ENCODE data around the gene TLE5.
"Not testable (repeated sequence)": the region's sequence is repeated elsewhere in the genome, so short reads cannot be mapped to it uniquely, and the experiment has no call there.

The TLE5 gene

DNA sequence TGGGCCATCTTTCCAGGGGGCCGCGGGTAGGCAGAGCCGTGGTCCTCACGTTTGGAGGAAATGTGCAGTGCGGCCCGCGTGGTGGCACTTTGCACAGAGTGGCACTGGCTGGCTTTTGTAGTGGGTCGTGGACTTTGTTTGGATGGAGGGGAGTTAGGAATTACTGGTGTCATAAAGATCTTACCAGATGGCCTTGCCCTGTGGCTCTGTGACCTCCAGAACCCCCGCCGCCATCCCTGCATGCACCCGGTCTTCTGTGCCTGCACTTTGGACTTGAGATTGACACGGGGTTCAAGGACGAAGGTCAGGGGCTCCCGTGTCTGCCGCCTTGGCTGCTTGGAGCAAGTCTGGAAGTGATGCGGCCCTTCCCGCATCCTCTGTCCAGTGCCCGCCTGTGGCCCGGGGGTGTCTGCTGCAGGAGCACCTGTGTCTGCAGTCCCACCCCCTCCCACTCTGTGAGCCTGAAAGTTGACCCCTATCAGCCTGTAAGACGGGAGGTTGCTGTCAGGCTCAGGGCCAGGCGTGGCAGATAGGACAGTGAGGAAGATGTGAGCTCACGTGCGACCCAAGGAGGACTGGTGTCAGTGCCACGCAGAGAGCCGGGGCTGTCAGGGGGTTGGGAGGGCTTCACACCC, 34.1 kb upstream of the TLE5 start:
- DNase-seq (ENCODE audit: low read depth, low spot score) = no peak

DNA sequence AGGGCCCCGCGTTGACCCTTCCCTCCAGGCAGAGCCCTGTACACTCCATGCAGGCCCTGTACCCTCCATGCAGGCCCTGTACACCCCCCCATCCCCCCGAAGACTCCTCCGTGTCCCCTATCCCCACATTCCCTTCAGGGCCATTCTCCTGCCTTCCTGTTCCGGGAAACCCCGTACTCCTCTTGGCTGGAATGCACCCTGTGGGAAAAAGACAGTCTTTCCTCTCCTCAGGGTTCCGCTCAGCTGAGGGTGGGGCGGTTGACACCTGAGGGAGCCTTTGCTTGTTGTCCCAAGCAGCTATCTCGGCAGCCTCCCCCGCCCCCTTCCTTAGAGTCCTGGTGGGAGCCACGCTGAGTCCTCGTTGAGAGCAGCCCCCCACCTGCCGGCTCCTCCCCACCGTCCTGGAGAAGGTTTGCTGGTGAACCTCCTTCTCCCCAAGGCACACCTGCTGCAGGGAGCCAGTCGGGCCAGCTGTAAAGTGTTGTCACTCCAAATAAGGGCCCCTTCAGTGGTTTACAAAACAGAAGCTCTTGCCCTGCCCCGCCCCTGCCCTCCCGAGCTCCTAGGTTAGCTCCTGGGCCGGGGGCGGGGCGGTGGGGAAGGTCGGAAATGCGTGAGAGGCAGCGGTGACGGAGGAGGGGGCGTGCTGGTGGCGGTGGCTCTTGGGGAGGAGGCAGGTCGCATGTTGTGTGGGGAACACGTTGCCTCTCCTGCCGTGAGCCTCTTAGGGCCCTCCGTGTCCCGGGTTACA, 33.3 kb upstream of the TLE5 start:
- DNase-seq (ENCODE audit: low read depth, low spot score) = no peak

DNA sequence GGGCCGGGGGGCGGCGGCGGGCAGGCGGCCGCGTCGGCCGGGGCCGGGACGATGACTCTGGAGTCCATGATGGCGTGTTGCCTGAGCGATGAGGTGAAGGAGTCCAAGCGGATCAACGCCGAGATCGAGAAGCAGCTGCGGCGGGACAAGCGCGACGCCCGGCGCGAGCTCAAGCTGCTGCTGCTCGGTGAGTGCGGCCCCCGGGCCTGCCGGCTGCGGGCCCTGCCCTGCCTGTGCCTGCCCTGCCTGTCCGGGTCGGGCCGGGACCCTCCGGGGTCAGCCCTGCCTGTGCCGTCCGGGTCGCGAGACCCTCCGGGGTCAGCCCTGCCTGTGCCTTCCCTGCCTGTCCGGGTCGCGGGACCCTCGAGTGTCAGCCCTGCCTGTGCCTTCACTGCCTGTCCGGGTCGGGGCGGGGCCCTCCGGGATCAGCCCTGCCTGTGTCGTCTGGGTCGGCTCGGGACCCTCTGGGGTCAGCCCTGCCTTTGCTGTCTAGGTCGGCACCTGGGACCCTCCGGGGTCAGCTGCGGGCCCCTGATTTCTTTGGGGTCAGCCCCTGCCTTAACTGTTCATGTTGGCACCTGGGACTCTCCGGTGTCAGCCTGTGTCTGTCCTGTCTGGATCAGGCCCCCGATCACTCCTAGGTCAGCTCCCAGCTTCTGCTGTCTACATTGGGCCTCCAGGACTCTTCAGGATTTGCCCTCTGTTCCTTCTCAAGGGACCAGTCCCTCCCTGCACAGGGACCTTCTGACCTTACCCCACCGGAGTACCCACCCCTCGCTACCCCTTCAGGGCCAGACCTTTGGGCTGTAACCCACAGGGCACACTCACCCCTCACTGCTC, 32.5 kb upstream of the TLE5 start:
- DNase-seq (ENCODE audit: low read depth, low spot score) = no peak

GRCh38 chr19:3089299-3089855, 27.1 kb upstream of the TLE5 start:
- DNase-seq (ENCODE audit: low read depth, low spot score) = not testable (repeated sequence)

- DNase-seq (ENCODE audit: low read depth, low spot score) = no peak
These were observed 25.5 kb upstream of the TLE5 start for GRCh38 chr19:3087769-3088168.

DNA sequence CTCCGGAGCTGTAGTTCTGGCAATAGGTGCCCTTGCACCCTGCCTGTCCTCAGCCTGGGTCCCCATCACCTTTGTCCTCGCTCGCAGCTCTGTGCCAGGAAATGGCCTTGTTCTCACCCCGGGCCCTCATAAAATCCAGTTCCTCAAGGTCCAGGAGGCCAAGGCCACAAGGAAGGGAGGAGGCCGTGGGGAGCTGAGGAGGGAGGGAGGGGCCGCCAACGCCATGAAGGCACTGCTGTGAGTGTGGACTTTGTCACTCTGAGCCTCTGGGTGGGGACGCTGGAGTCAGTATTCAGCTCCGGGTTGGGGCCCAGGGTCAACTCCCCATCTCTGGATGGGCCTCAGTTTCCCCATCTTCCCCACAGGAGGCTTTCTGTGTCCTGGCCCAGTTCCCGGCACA, 22.6 kb upstream of the TLE5 start:
- DNase-seq (ENCODE audit: low read depth, low spot score) = no peak

- DNase-seq (ENCODE audit: low read depth, low spot score) = no peak
These were observed 21.7 kb upstream of the TLE5 start for GRCh38 chr19:3083964-3084363.

DNA sequence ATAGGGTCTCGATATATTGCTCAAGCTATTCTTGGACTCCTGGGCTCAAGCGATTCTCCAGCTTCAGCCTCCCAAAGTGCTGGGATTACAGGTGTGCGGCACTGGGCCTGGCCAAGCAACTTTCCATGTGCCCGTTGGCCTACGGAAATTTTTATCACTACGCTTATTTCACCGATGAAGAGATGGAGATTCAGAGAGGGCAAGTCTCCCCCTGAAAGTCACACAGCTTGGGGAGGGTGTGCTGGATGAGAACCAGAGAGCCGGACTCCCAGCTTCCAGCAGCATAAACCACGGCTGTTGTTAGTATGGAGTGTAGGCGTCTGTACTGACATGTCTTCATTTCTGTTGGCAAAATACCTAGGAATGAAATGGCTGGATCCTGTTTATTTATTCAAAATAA, 20.0 kb upstream of the TLE5 start:
- no peak for DNase-seq (ENCODE audit: low read depth, low spot score)

DNA sequence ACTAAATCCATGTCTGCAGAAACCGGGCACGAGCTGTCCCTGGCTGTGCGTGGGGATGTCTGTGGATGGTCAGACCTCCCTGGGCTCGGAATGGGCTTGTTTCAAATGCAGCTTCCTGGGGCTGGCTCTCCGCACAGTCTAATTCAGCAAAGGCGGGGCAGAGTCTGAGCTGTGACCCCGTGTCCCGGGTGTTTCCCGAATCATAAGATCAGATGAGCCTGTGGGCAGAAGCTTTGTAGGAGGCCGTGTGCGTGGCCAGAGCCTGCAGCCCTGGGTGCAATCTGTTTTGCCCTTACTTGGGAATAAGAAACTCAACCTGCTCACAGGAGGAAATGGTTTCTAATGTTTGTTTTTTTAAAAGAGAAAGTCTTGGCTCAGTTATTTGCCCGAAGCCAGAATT, 18.0 kb upstream of the TLE5 start:
- DNase-seq (ENCODE audit: low read depth, low spot score) = no peak

GRCh38 chr19:3079578-3079977, 17.3 kb upstream of the TLE5 start:
- no peak for DNase-seq (ENCODE audit: low read depth, low spot score)

DNA sequence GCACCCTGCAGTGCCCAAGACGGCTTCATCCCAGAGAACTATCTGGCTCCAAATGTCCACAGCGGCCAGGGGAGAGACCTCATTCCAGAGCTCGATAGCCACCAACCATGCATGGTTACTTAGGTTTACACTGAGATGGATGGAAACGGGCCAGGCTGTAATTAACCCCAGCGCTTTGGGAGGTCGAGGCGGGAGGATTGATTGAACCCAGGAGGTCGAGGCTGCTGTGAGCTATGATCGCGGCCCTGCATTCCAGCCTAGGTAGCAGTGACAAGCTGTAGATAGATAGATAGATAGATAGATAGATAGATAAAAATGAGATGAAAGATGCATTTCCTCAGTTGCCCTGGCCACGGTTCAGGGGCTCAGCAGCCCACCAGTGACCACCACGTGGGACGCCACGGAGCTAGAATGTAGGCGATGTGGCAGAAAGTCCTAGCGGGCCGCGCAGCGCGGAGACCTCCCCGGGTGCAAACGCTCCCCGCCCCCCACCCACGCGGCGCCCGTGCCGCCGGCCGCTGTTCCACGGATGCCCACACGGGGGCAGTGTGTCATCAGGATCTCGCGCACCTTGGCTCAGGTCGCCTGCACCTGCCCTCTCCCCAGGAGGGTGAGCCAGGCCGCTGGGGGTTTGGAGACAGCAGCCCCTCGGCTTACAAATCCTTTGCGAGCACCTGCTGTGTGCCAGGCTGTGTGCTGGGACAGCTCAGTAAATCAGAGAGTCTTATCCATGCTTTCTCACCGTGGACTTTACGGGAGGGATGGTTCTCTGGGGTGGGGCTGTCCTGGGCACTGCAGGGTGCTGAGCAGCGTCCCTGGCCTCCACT, 13.5 kb upstream of the TLE5 start:
- DNase-seq (ENCODE audit: low read depth, low spot score) = no peak

GRCh38 chr19:3073931-3074595, 11.8 kb upstream of the TLE5 start:
- no peak for DNase-seq (ENCODE audit: low read depth, low spot score)

- no peak for DNase-seq (ENCODE audit: low read depth, low spot score)
These were observed 10.9 kb upstream of the TLE5 start for GRCh38 chr19:3073159-3073563.

DNA sequence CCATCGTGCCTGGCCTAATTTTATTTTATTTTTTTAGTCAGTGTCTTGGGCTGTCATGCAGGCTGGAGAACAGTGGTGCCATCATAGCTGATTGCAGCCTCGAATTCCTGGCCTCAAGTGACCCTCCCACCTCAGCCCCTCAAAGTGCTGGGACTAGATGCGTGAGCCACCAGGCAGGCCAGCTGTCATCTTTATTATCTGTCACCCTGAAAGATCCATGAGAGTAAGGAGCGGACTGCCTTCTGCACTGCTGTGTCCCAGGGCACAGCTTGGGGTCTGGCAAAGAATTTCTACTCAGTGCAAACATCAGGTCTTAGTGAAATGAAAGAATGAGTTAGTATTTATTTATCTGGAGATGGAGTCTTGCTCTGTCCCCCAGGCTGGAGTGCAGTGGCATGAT, 9.5 kb upstream of the TLE5 start:
- no peak for DNase-seq (ENCODE audit: low read depth, low spot score)

GRCh38 chr19:3068071-3068470, 5.8 kb upstream of the TLE5 start:
- DNase-seq (ENCODE audit: low read depth, low spot score) = no peak

- DNase-seq (ENCODE audit: low read depth, low spot score) = no peak
These were observed 5.3 kb upstream of the TLE5 start for GRCh38 chr19:3067563-3067962.

GRCh38 chr19:3066482-3067049, 4.3 kb upstream of the TLE5 start:
- no peak for DNase-seq (ENCODE audit: low read depth, low spot score)

DNA sequence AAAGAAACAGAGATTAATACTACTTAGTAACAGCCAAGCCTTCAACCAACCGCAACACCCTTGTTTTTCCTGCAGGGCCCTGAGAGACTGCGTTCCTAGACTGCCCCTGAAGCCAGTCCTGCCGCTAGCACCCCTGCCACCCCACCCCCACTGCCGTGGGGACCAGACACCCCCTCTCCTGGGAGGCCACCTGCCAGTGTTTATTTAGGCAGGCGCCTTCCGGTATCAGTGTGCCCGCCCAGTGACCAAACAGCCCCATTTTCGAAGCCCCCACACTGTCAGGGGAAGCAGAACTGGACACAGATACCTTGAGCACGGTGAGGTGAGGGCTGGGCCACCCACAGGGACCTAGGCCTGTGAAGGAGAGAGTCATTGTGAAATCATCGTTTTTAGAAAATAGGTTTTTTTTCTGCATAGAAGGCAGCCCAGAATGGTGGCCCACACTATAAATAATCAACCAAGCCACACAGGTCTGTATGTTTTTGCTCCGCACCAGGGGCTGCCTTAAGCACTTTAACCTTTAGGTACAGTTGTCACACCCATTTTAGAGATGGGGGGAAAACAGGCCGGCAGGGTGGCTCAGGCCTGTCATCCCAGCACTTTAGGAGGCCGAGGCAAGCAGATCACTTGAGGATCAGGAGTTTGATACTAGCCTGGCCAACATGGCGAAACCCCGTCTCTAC, 3.5 kb upstream of the TLE5 start:
- no peak for DNase-seq (ENCODE audit: low read depth, low spot score)

DNA sequence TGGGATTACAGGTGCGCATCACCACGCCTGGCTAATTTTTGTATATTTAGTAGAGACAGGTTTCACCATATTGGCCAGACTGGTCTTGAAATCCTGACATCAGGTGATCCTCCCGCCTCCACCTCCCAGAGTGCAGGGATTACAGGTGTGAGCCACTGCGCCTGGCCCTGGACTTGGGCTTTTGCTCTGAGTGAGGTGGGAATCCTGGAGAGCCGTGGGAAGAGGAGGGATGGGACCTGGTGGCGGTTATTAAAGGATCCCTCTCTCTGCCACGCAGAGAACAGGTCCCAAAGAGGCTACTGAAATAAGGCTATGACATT, 1.7 kb upstream of the TLE5 start:
- DNase-seq (ENCODE audit: low read depth, low spot score) = no peak

All from brain pericyte (primary cell).